SK-N-SH (cell line): ENCODE measurements around the gene SCNN1G. TPM values are rescaled to one million over a fixed set of nuclear protein-coding genes. Genes with fewer than 3 reads are reported as not detected.

Experiments
- CTCF ChIA-PET: fragments of 300-600, 350-600 bp; formaldehyde crosslinking; extraction: SDS; loops from one replicate; lab custom pipeline; 2021; lab: Yijun Ruan, JAX
- POLR2A ChIA-PET: fragments of 350-600 bp; sonication (Branson Sonifier 250); formaldehyde crosslinking; extraction: SDS; loops from one replicate; lab custom pipeline; 2020; ENCODE audit warnings: antibody characterized with exemption, inconsistent platforms; lab: Yijun Ruan, JAX
- DNase-seq: peaks from one replicate; pipeline ENCODE4 v3.0.0; 2012
- H2AFZ ChIP-seq: fragments of 200-600 bp; sonication (generic); 2 replicates; pipeline ENCODE4 v1.8.1; 2016; ENCODE audit warnings: antibody characterized with exemption, mild to moderate bottlenecking, low read depth
- H3F3A ChIP-seq: fragments of 200-600 bp; sonication (generic); replicated peaks from 2 replicates; pipeline ENCODE3; 2016; ENCODE audit warnings: antibody characterized with exemption, mild to moderate bottlenecking; ENCODE audit not compliant: insufficient read depth
- H3K27ac ChIP-seq, 2 experiments: fragments of 200-500 bp in 1 of 2; fragments of 200-600 bp in 1 of 2; sonication (Bioruptor generic) in 1 of 2; sonication (generic), shearing (Covaris generic) in 1 of 2; 2 replicates each; pipeline versions ENCODE4 v1.5.1 to v1.6.1; 2014 to 2016; ENCODE audit warnings: low read depth in 2 of 2, inconsistent platforms in 1 of 2, low read length in 1 of 2, mild to moderate bottlenecking in 1 of 2, mixed read lengths in 1 of 2
- H3K27me3 ChIP-seq: fragments of 200-600 bp; sonication (generic), shearing (Covaris generic); 2 replicates; pipeline ENCODE4 v1.6.1; 2016; ENCODE audit warnings: mixed run types; ENCODE audit not compliant: insufficient read depth
- H3K36me3 ChIP-seq, 2 experiments: fragments of 200-500 bp in 1 of 2; fragments of 200-600 bp in 1 of 2; sonication (Bioruptor generic) in 1 of 2; sonication (generic) in 1 of 2; replicated peaks in 1 of 2; 2 replicates each; pipeline versions ENCODE3 to v1.5.1; 2014 to 2016; ENCODE audit warnings: low read length in 1 of 2, mild to moderate bottlenecking in 1 of 2; ENCODE audit not compliant: insufficient read depth in 2 of 2, control insufficient read depth in 1 of 2
- H3K4me1 ChIP-seq, 2 experiments: fragments of 200-500 bp in 1 of 2; fragments of 200-600 bp in 1 of 2; sonication (Bioruptor generic) in 1 of 2; sonication (generic), shearing (Covaris generic) in 1 of 2; 2 replicates each; pipeline versions ENCODE4 v1.5.1 to v1.6.1; 2014 to 2016; ENCODE audit warnings: low read depth in 1 of 2, low read length in 1 of 2, mixed run types in 1 of 2; ENCODE audit not compliant: insufficient read depth in 2 of 2, control insufficient read depth in 1 of 2
- H3K4me2 ChIP-seq: fragments of 200-600 bp; sonication (generic), shearing (Covaris generic); 2 replicates; pipeline ENCODE4 v1.6.1; 2017; ENCODE audit warnings: mixed run types
- H3K4me3 ChIP-seq, 2 experiments: fragments of 200-500 bp in 1 of 2; fragments of 200-600 bp in 1 of 2; sonication (Bioruptor generic) in 1 of 2; sonication (generic), shearing (Covaris generic) in 1 of 2; 2 replicates each; pipeline versions ENCODE4 v1.5.1 to v1.8.1; 2014 to 2016; ENCODE audit warnings: low read depth in 2 of 2, inconsistent platforms in 1 of 2, low read length in 1 of 2, mild to moderate bottlenecking in 1 of 2, mixed read lengths in 1 of 2, moderate library complexity in 1 of 2
- H3K79me2 ChIP-seq: fragments of 200-600 bp; sonication (generic); 2 replicates; pipeline ENCODE4 v1.8.1; 2017; ENCODE audit warnings: mild to moderate bottlenecking; ENCODE audit not compliant: insufficient read depth
- H3K9ac ChIP-seq: fragments of 200-600 bp; sonication (generic); 2 replicates; pipeline ENCODE4 v1.6.1; 2017; ENCODE audit warnings: mixed run types
- H3K9me2 ChIP-seq: fragments of 200-600 bp; sonication (generic); 2 replicates; pipeline ENCODE4 v1.6.1; 2017; ENCODE audit warnings: mixed run types
- H3K9me3 ChIP-seq: fragments of 200-600 bp; sonication (generic); 2 replicates; pipeline ENCODE4 v1.6.1; 2017; ENCODE audit warnings: mixed run types, mild to moderate bottlenecking, moderate library complexity
- H4K20me1 ChIP-seq: fragments of 200-600 bp; sonication (generic); 2 replicates; pipeline ENCODE4 v1.6.1; 2017; ENCODE audit warnings: mild to moderate bottlenecking, mixed run types; ENCODE audit not compliant: insufficient read depth
- ELF1 ChIP-seq: IDR thresholded peaks from 2 replicates; pipeline ENCODE4 v1.4.0; 2012
- FOXM1 ChIP-seq: IDR thresholded peaks from 2 replicates; pipeline ENCODE4 v1.4.0; 2012; ENCODE audit warnings: low read depth, mild to moderate bottlenecking
- MAX ChIP-seq: IDR thresholded peaks from 2 replicates; pipeline ENCODE4 v1.4.0; 2012; ENCODE audit warnings: low read depth
- MEF2A ChIP-seq: IDR thresholded peaks from 2 replicates; pipeline ENCODE4 v1.4.0; 2012; ENCODE audit warnings: low read depth, borderline replicate concordance
- MXI1 ChIP-seq: IDR thresholded peaks from 2 replicates; pipeline ENCODE4 v1.6.1; 2012; ENCODE audit warnings: mild to moderate bottlenecking, low read depth, low read length, improper control_type of control experiment
- NFIC ChIP-seq: IDR thresholded peaks from 2 replicates; pipeline ENCODE4 v1.4.0; 2012; ENCODE audit warnings: borderline replicate concordance
- NRF1 ChIP-seq: IDR thresholded peaks from 2 replicates; pipeline ENCODE4 v1.6.1; 2012; ENCODE audit warnings: low read depth, mild to moderate bottlenecking, low read length
- RCOR1 ChIP-seq: fragments of 150-350 bp; IDR thresholded peaks from 2 replicates; pipeline ENCODE4 v1.6.1; 2017; ENCODE audit warnings: antibody characterized with exemption, low read length
- RXRA ChIP-seq: IDR thresholded peaks from 2 replicates; pipeline ENCODE4 v1.4.0; 2012; ENCODE audit warnings: low read depth, mild to moderate bottlenecking, borderline replicate concordance
- SMC3 ChIP-seq: IDR thresholded peaks from 2 replicates; pipeline ENCODE4 v1.6.1; 2012; ENCODE audit warnings: low read depth, low read length, improper control_type of control experiment
- TAF1 ChIP-seq: IDR thresholded peaks from 2 replicates; pipeline ENCODE4 v1.6.1; 2012; ENCODE audit warnings: low read depth, mild to moderate bottlenecking, low read length, moderate library complexity, borderline replicate concordance
- TEAD4 ChIP-seq: IDR thresholded peaks from 2 replicates; pipeline ENCODE4 v1.4.0; 2012; ENCODE audit warnings: mild to moderate bottlenecking, borderline replicate concordance; ENCODE audit not compliant: insufficient read depth
- USF1 ChIP-seq: IDR thresholded peaks from 2 replicates; pipeline ENCODE4 v1.4.0; 2012; ENCODE audit warnings: low read depth, borderline replicate concordance
- YY1 ChIP-seq: IDR thresholded peaks from 2 replicates; pipeline ENCODE4 v1.4.0; 2012; ENCODE audit warnings: low read depth, mild to moderate bottlenecking
- WGBS: methylation state at CpG from one replicate; pipeline ENCODE4 v1.1.6; 2017; ENCODE audit warnings: low lambda C conversion rate; 5-methylcytosine and 5-hydroxymethylcytosine counted together
- polyA plus RNA-seq, 3 experiments: library from polyadenylated mRNA; depleted of rRNA; stranded (reverse); fragments of >200 nt; gene quantifications; 2 replicates each; pipeline ENCODE4 v1.2.3, GENCODE V29; 2012
- TF ChIP-seq, protein P1 (sequence below): fragments of 200-600 bp; sonication (generic); IDR thresholded peaks from 2 replicates; pipeline ENCODE4 v1.6.1; 2017; ENCODE audit warnings: antibody characterized with exemption, mild to moderate bottlenecking, moderate library complexity
- TF ChIP-seq, protein P2 (sequence below): fragments of 150-350 bp; IDR thresholded peaks from 2 replicates; pipeline ENCODE4 v1.6.1; 2017; ENCODE audit warnings: antibody characterized with exemption, low read length, low read depth, borderline replicate concordance
- TF ChIP-seq, protein P3 (sequence below): IDR thresholded peaks from 2 replicates; pipeline ENCODE4 v1.4.0; 2012; ENCODE audit warnings: low read depth, borderline replicate concordance

SCNN1G gene
- polyA plus RNA-seq, 1 of the 3 experiments (the other 2 are of a cell fraction), result not detected

GRCh38 chr16:23163921-23164320, 18.6 kb upstream of the SCNN1G start (continued):
- TF ChIP-seq, protein P1, sequence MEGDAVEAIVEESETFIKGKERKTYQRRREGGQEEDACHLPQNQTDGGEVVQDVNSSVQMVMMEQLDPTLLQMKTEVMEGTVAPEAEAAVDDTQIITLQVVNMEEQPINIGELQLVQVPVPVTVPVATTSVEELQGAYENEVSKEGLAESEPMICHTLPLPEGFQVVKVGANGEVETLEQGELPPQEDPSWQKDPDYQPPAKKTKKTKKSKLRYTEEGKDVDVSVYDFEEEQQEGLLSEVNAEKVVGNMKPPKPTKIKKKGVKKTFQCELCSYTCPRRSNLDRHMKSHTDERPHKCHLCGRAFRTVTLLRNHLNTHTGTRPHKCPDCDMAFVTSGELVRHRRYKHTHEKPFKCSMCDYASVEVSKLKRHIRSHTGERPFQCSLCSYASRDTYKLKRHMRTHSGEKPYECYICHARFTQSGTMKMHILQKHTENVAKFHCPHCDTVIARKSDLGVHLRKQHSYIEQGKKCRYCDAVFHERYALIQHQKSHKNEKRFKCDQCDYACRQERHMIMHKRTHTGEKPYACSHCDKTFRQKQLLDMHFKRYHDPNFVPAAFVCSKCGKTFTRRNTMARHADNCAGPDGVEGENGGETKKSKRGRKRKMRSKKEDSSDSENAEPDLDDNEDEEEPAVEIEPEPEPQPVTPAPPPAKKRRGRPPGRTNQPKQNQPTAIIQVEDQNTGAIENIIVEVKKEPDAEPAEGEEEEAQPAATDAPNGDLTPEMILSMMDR, result no peak
- TF ChIP-seq TAF1 (no peak), FOXM1 (no peak)

GRCh38 chr16:23164736-23165135, 17.8 kb upstream of the SCNN1G start:
- Histone ChIP-seq H3K9ac (no peak overlapping the region), H3F3A (no peaks in the 10 kb centered on the region), H3K9me2 (no peaks in the 10 kb centered on the region), H3K79me2 (no peaks in the 10 kb centered on the region), H3K4me2 (no peak overlapping the region), H3K4me1 (no peaks in the 10 kb centered on the region), H3K9me3 (no peaks in the 10 kb centered on the region), H4K20me1 (no peaks in the 10 kb centered on the region), H3K27me3 (no peaks in the 10 kb centered on the region), H3K36me3 (no peaks in the 10 kb centered on the region), H3K27ac (no peak overlapping the region), H3K4me3 (no peak overlapping the region), H2AFZ (no peak overlapping the region)
- TF ChIP-seq FOXM1, result no peak
- TF ChIP-seq RCOR1, result no peak
- TF ChIP-seq YY1, result no peak
- TF ChIP-seq TEAD4, result no peak
- no peak for TF ChIP-seq ELF1
- TF ChIP-seq, protein P2, sequence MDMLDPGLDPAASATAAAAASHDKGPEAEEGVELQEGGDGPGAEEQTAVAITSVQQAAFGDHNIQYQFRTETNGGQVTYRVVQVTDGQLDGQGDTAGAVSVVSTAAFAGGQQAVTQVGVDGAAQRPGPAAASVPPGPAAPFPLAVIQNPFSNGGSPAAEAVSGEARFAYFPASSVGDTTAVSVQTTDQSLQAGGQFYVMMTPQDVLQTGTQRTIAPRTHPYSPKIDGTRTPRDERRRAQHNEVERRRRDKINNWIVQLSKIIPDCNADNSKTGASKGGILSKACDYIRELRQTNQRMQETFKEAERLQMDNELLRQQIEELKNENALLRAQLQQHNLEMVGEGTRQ, result no peak
- TF ChIP-seq RXRA, result no peak
- TF ChIP-seq NRF1, result no peak
- TF ChIP-seq MXI1, result no peak
- TF ChIP-seq MAX, result no peak
- TF ChIP-seq TAF1, result no peak
- ChIA-PET POLR2A (no interaction called here), CTCF (interaction anchor here (0.9 to 1.5 kb wide), 3 partner anchors 18 to 271 kb away, joined by 3 to 9 read pairs (median 3); partner anchors contain the start of gene SCNN1G)
- WGBS, result 43% methylated on average over 4 of the region's 4 CpGs
- no peak for DNase-seq

GRCh38 chr16:23172583-23172982, 10.0 kb upstream of the SCNN1G start:
- H3K4me1 ChIP-seq, result no peaks in the 10 kb centered on the region
- H3K9me3 ChIP-seq, result no peaks in the 10 kb centered on the region
- no peak overlapping the region for H3K4me2 ChIP-seq
- no peak overlapping the region for H3K27ac ChIP-seq
- TF ChIP-seq MEF2A (no peak), RCOR1 (no peak), SMC3 (no peak), USF1 (no peak), NFIC (no peak), MXI1 (no peak), RXRA (no peak)
- TF ChIP-seq, protein P3, sequence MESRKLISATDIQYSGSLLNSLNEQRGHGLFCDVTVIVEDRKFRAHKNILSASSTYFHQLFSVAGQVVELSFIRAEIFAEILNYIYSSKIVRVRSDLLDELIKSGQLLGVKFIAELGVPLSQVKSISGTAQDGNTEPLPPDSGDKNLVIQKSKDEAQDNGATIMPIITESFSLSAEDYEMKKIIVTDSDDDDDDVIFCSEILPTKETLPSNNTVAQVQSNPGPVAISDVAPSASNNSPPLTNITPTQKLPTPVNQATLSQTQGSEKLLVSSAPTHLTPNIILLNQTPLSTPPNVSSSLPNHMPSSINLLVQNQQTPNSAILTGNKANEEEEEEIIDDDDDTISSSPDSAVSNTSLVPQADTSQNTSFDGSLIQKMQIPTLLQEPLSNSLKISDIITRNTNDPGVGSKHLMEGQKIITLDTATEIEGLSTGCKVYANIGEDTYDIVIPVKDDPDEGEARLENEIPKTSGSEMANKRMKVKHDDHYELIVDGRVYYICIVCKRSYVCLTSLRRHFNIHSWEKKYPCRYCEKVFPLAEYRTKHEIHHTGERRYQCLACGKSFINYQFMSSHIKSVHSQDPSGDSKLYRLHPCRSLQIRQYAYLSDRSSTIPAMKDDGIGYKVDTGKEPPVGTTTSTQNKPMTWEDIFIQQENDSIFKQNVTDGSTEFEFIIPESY, result no peak
- TF ChIP-seq, all 33 proteins: peak for 0
- H3K27me3 ChIP-seq, result no peaks in the 10 kb centered on the region
- H3K9me2 ChIP-seq, result no peaks in the 10 kb centered on the region
- no peaks in the 10 kb centered on the region for H4K20me1 ChIP-seq
- H2AFZ ChIP-seq, result no peak overlapping the region
- CTCF ChIA-PET, result interaction anchor here (4.9 to 8.1 kb wide), 2 partner anchors 10 to 262 kb away, joined by 22 to 77 read pairs; partner anchors contain the start of gene SCNN1G
- no peak overlapping the region for H3K4me3 ChIP-seq
- POLR2A ChIA-PET, result no interaction called here
- H3K36me3 ChIP-seq, result no peaks in the 10 kb centered on the region
- no peak overlapping the region for H3K9ac ChIP-seq
- no peak for DNase-seq
- 56% methylated on average over 4 of the region's 7 CpGs for WGBS
- no peaks in the 10 kb centered on the region for H3K79me2 ChIP-seq
- H3F3A ChIP-seq, result no peaks in the 10 kb centered on the region
